SH-SY5Y (cell line): Measurements from ENCODE around the gene DLG1.

Experiments used
- GATA2 ChIP-seq: IDR thresholded peaks from 2 replicates; pipeline ENCODE4 v1.6.1; 2011; ENCODE audit warnings: mild to moderate bottlenecking, low read depth, low read length
- GATA3 ChIP-seq: IDR thresholded peaks from 2 replicates; pipeline ENCODE4 v1.6.1; 2011; ENCODE audit warnings: low read depth, mild to moderate bottlenecking, low read length, moderate library complexity

- no peak for TF ChIP-seq GATA3
- no peak for TF ChIP-seq GATA2
Observed at GRCh38 chr3:197296545-197296944, 1.9 kb downstream of the DLG1 start.
